HG03575 (cell line): ENCODE data around the gene HAND1.

Experiments used
- ATAC-seq: cut with Tn5 transposase; IDR thresholded peaks from one replicate; pipeline ENCODE4 v1.9.1; 2021; ENCODE audit not compliant: unreplicated experiment, insufficient number of reproducible peaks, low FRiP score; ENCODE audit errors: extremely low read depth

HAND1 gene

DNA sequence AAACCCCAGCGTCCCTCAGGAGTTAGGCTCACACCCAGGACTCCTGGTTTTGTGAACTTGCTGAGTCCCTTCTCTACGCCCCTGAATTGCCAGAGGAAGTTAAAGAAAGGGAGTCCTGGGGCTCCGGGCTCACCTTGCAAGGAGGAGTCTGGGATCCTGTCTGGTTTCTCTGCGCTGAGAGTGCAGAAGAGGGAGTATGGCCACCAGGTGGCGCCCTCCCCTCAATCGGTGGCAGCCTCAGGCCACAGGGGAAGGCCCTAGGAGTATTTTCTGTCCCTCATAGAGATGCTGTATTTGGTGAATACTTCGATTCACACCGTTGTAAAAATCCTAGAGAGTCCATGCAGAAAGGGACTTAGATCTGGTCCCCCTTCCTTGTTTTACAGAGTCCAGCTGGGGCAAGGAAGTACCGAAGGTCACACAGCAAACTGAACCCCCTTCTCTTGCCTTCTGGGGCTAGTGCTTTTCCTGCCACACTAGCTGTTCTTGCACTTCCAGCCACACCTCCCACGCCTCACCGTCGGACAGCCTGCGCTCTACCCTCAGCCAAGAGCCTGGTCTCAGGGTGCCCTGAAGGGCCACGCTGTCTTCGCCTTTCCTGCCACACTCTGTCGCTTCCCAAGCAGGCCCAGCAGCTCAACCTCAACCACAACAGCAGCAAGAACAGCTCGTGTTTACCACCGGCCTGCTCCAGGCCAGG lies 10.2 kb downstream of the HAND1 start:
- peak; percentile 69 for ATAC-seq

DNA sequence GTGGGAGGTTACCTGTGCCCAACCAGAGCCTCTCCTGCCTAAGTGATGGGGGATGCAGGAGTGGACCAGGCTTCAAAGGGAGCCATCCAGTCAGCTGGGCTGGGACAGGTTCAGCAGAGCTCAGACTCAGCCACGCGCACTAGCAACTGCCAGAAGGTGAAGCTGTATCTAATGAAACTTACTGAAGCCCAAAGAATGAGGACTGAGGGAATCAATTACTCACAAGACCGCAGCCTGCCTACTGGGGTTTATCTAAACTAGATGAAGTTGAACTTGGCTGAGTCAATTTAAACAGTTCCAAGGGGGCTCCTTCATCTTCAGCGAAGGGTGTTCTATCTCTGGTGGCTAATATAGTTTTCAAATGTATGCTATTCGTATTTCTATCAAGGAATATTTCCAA lies 11.4 kb downstream of the HAND1 start:
- ATAC-seq: no peak

DNA sequence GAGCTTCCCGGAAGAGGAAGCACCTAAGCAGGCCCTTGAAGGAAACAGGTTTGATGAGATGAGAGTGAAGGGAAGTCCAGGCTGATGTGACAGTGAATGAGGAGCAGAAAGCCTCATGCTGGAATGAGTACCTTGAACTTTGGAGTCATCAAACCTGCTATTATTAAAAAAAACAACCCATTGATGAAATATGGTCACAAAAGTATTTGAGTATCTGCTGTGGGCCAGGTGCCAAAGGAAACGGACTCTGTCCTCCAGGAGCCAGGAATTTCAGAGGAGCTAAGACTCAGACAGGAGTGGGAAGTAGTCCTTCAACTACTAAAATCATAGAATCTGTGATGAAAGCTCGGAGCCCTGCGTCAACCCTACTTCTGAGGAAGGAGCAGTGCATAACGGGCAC lies 11.9 kb downstream of the HAND1 start:
- no peak for ATAC-seq

DNA sequence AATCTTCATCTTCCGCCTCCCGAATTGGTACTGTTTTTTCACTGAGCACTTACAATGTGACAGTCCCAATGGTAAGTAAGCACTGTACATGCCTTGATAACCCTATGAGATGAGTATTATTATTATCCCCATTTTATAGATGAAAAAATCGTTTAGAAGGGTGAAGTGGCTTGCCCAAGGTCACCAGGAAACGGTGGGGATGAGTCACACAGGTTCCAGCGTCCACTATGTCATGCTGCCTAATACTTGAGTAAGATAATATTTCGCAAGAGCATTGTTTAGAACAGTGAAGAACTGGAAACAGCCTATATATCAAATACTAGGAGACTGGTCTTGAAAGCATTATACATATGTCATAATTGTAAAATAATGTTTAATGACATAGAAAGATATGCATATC lies 12.9 kb downstream of the HAND1 start:
- ATAC-seq: no peak

DNA sequence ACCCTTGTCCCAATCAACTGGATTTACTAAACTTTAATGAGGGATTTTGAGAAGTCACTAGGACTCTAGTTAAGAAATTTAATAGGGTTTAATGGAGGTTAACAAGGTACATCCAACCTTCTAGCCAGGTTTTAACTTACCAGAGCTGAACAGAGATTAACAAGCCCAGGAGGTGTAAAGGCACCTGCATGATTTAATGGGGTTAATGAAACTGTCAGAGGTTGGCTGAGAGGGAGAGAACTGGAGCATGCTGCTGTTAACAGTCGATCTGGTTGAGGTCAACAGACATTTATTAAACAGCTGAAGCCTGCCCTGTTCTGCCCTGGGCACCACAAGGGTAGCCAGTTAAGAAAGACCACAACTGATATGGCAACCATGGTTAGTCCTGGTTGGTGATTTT lies 13.6 kb downstream of the HAND1 start:
- no peak for ATAC-seq

DNA sequence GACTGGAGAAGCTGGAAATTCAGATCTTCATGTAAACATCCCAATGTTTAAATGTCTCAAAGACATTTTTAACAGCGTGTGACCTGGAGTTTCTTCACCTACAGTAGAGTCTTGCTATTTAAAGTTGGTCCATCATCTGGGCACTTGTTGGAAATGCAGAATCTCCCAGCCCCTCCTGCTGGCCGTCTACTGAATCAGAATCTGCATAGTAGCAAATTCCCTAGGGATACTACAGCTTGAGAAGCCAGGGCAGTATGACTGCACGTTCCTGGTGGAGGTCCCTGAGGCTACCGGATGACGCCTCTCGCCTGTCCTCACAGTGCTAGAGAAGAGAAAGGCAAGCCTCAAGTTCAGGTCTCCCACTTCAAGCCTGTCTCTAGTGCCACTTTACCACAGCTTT lies 16.5 kb downstream of the HAND1 start:
- no peak for ATAC-seq

DNA sequence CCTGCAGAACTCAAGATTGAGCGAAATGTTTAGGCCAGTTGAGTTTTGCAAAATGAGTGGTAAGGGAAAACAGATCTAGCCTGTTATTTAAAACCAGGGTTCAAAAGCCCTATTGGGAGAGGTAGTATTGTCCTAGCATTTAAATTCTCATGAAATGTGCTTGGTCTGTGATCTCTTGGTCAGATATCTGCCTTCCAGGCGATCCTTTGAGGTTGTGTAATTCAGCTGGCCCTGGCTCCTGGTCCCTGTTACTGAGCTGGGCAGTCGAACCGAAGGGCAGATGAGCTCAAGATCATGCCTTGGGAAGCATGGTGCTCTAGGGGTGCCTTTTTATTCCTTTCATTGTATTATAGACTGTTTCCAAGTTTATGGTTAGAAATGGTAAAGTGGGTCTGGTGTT lies 17.9 kb downstream of the HAND1 start:
- ATAC-seq: no peak

DNA sequence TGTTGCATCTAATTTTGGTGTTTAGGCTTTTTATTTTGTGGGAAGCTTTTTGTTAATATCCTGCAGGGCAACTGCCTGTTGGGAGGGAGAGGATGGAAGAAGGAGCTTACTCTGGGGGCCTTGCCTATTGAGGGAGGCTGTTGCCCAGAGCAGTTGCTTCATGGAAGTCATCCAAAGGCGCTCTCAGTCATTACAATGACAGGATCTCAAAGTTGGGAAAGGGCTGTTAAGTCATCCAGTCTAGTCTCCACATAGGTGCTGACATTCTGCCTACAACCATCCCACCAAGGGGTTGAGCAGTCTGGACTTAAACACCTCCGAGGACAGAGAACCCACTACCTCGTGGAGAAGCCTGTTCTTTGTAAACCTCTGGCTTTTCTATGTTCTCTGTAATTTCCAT lies 19.0 kb downstream of the HAND1 start:
- no peak for ATAC-seq

DNA sequence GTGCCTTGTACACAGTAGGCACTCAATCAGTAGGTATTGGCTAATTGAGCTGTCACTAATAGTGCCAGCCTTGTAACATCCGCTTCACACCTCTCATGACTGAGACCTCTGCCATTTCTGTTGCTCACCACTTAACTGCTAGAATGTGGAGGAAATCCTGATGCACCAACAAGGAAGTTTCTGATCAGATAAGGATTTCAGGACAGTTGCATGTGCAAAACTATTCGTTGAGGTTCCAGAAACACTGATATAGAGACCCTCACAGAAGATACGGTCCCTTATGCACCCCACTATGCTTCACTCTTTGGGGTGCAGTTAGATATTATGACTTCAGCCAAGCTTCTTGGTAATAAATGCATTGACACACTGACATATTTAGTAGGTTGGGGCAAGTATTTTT lies 21.5 kb downstream of the HAND1 start:
- ATAC-seq: no peak

DNA sequence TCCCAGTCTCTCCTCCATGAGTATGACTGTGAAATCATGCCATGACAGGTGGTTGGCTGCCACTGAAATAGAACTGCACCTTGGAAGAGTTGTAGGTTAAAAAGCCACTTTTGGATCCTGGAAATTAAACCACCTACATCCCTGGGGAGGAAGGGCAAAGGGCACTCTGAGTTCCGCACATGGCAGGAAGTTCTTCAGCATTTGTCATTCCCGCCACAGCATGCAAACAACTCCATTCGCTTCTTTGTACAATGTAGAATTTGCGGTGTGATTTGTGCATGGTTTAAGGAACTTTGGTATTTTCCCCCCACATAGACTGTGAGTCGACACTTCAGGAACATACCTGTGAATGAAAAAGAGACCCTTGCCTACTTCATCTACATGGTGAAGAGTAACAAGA lies 22.4 kb downstream of the HAND1 start:
- no peak for ATAC-seq

DNA sequence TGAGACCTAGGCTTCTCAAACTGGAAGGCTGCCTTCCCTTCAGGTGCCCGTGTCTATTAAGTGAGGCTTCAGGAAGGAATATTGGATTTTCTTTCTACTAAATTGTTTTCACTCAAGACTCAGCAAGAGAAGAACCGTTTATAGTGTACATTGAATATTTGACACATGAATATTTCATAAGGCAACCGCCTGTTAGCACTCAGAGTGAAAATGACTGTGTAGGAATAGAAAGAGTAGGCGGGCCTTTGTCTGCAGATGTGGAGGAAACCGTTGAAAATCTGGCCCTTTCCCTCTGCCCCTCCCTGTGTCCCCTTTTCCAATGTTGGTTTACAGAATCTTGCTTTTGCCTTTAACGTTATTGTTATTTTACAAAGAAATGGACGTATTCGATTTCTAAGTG lies 26.1 kb downstream of the HAND1 start:
- ATAC-seq: no peak

DNA sequence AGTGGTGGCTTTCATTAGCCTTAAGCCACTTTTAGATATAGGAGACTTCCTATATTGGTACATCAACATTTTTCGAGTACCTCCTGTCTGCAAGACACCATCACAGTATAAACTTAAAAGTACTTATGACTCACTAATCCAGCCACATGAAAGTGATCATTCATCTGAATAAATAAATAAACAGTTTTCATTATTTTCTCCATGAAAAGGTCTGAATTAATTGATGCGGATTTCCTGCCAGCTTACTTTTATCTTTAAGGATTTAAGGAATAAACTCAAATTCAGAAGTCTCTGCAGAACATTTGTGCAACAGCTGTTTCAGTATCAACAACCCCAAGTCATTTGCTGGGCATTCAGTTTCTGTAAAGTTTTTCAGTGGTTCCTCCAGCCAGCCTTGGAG lies 28.2 kb downstream of the HAND1 start:
- ATAC-seq: no peak

DNA sequence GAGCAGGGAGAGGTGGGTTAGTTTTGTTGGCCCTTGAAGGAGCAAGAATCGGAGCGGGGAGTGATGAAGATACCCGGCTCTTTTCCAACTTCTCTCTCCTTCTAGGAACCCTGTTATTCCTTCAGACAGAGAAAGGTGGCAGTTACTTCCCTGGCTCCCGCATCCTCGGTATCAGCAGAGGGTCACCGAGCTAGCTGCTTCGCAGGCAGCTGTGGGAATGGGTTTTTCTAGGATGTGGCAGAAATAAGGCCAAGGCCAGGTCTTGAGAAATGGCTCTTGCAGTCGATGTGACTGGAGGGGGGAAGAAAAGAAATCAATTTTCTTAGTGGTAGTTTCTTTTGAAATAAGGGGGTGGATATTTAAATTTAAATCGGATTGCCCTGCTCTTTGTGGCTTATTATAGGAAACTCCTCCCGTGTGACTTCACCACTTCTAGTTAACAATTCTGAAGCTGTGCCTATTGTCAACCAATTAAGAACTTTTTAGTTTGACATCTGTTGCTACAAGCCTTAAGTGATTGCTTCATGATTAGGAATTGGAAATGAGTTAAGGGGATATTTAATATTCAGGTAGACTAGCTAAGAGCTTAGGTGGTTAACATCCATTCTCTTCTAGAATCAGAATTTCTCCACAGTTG lies 30.8 kb downstream of the HAND1 start:
- ATAC-seq: no peak

DNA sequence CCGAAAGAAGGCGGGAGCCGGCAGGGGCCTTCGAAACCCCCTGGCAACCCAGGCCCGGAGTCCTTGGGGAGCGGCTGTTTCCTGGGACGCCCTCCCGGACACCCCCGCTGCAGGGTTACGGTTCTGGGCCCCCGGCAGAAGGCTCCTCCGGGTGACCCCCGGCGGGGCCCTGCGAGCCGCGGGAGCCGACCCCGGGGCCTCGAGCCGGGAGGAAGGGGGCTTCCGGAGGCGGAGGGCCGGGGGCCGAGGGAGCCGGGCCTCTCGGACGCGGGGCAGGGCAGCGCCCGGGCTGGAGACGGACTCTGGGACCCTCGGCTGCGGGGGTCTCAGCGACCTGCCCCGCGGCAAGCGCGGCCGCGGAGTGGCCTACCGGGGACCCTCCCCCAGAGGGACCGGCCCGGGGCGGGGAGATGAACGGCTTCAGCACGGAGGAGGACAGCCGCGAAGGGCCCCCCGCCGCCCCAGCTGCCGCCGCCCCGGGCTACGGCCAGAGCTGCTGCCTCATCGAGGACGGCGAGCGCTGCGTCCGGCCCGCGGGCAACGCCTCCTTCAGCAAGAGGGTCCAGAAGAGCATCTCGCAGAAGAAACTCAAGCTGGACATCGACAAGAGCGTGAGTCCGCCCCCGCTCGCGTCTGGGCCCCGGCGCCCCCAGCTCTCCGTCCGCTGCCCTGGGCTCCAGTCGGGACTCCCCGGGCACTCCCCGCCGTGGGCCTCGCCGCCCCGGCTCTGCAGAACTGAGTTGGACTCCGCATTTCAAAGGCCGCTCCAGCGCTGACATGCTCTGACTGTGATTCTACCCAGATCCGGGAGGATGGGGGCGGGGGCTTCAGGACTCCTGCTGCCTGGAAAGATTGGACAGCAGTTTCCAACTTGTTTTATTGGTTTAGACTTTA lies 31.6 kb downstream of the HAND1 start:
- no peak for ATAC-seq

DNA sequence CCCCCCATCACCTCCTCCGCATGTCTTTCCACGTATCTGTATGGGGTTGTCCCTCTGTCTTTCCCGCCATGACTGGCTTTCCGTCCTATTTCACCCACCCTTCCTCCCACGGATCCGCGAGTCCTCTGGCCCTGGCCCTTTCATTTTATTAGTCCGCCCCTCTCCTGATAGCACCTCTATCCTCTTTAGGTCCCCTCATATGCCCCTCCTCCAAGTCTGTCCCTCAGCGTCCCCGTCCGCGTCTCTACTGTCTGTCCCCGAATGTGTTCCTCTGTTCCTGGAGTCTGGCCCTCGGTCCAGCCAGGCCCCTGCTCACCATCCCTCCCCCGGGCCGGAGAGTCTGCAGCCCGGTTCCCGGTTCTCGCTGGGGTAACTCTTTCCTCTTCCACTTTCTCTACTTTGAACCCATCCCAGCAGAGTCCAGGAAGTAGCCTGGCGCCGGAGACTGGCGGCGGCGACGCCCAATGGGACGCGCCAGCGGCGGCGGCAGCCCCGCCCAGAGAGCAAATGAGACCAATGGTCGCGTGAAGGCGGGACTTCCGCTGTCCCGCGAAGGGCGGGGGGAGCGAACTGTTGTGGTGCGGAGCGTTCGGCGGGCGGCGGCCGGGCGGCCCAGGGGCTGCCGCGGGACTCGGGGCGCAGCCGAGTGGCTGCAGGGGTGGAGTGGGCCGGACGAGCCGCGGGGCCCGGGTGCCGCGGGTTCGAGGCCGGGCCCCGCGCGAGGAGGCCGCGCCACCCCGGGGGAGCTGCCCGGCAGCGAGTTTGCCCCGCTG lies 32.4 kb downstream of the HAND1 start, which contains the start of gene SAP30L:
SAP30L (plus strand) TSS at position 576 of the 773 bp plus-strand sequence. CDS start 608 bp downstream, outside the sequence.
- peak; percentile 72 for ATAC-seq

DNA sequence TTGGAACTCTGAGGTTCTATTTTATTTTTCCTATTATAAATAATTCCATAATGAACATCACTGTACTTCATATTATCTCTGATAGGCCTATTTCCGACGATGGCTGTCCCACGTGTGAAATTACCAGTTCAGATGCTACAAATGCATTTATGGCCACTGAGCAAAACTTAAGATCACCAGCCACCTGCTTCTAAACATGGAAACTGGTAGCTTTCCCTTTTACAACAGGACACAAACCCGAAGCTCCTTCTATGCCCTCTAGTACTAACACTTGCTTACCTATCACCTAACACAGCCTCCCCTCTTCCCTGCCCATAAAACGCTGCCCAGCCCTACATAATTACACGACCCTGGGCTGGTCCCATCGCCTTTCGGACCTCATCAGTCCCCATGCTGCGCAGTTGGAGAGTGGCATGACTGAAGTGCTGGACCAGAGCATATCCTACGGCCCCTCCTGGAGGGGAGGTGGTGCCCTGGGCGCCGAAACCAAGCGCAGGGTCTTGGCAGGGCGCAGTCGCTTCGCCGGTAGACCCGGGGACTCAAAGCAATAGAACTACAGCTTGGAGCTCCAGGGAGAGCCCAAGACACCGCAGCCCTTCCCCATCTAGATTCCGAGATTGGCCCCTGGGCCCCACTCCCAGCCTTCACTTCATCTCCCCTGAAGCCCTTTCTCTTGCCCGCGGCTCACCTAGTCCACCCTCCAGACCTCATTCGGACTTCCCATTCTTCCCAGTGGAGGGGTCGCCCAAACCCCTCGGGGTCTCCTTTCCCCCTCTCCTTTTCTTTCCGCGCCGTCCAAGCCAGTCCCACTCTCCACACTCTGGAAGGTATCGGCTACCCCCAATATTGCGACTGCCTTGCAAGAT lies 33.2 kb downstream of the HAND1 start:
- ATAC-seq: no peak

DNA sequence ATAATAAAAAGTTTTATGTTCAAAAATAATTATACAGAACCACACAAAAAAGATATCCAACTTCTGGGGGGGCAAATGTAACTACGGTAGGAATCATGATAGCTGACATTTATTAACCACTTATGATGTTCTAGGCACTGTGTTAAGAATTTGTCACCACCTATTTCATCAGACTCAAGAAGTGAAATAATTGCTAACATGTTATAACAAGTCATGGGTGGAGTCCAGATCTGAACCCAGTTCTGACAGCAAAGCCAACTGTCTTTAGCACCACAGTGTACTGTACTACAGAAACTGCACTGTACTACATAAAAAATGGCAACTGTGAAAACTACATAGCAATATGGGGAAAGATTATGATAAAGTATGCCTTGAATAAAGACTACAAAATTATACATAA lies 35.2 kb downstream of the HAND1 start:
- no peak for ATAC-seq

DNA sequence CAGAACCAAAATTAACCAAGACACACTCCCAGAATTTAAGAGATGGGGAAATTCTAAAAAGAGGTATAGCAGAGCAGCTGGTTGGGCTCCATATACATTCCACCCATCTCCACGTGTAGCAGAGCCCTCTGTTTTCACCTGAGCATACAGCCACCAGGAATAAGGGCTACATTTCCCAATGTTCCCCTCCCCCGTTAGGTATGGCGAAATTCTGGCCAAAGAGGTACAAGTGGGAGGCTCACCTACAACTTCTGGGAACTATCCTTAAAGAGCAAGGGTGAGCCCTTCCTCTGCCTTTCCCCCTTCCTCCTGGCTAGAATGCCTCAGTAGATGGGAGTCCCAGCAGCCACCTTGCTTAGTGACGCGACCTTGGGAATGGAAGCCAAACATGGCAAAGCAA lies 37.5 kb downstream of the HAND1 start:
- ATAC-seq: no peak
